Cardiac muscle cell (in vitro differentiated cells and primary cell): ENCODE data around the gene RFTN1. TPM values are rescaled to one million over a fixed set of nuclear protein-coding genes. Genes with fewer than 3 reads are reported as not detected.

Experiments
- DNase-seq, 2 donors: peaks; one replicate each; pipeline versions ENCODE4 v3.0.0 to v3.0.0-alpha.2; 2010 to 2017; ENCODE audit warnings: low read depth in 1 of 2, low spot score in 1 of 2
- H3K27ac ChIP-seq: fragments of 200-600 bp; sonication (generic); 2 replicates; pipeline ENCODE4 v1.5.1; 2016
- H3K27me3 ChIP-seq: fragments of 200-600 bp; sonication (generic); 2 replicates; pipeline ENCODE4 v1.6.0; 2016; ENCODE audit warnings: control low read depth
- H3K36me3 ChIP-seq: fragments of 200-600 bp; sonication (generic); 2 replicates; pipeline ENCODE4 v1.5.1; 2016; ENCODE audit warnings: control low read depth
- H3K4me1 ChIP-seq: fragments of 200-600 bp; sonication (generic); 2 replicates; pipeline ENCODE4 v1.8.1; 2017; ENCODE audit warnings: low read depth, mild to moderate bottlenecking, mixed run types
- H3K4me3 ChIP-seq: fragments of 200-600 bp; sonication (generic); 2 replicates; pipeline ENCODE4 v1.5.1; 2016; ENCODE audit warnings: mild to moderate bottlenecking
- H3K9me3 ChIP-seq: fragments of 200-600 bp; sonication (generic); 2 replicates; pipeline ENCODE4 v1.5.1; 2017; ENCODE audit warnings: low read depth, mild to moderate bottlenecking, control low read depth
- CTCF ChIP-seq: IDR thresholded peaks from 2 replicates; pipeline ENCODE4 v1.5.1; 2012; ENCODE audit warnings: low read depth, mild to moderate bottlenecking, low read length
- polyA plus RNA-seq: library from polyadenylated mRNA; unstranded; fragments of >200 nt; fragmentation: Nextera tagmentation; extraction: Ambion mirVana; gene quantifications from 2 replicates; pipeline ENCODE4 v1.2.1, GENCODE V29; 2016
- total RNA-seq: library from RNA; depleted of rRNA; stranded (reverse); fragments of >200 nt; gene quantifications from 2 replicates; pipeline ENCODE4 v1.2.3, GENCODE V29; 2016

RFTN1 gene
- total and polyA plus RNA-seq, 2 experiments from 2014 or later: 30.6 to 42.4 TPM

- H3K36me3 ChIP-seq: no peaks in the 10 kb centered on the region
- H3K4me1 ChIP-seq: peaks cover 13% of the 10 kb centered on the region
- H3K4me3 ChIP-seq: no peak overlapping the region
- H3K27me3 ChIP-seq: no peaks in the 10 kb centered on the region
- TF ChIP-seq CTCF: no peak
- no peak for DNase-seq
- H3K9me3 ChIP-seq: no peaks in the 10 kb centered on the region
- H3K27ac ChIP-seq: no peak overlapping the region
Measured at GRCh38 chr3:16362770-16363169, 150.7 kb downstream of the RFTN1 start.

GRCh38 chr3:16361087-16361486, 152.4 kb downstream of the RFTN1 start:
- no peak for TF ChIP-seq CTCF
- Histone ChIP-seq H3K27ac (no peak overlapping the region), H3K4me3 (no peak overlapping the region), H3K4me1 (peaks cover 13% of the 10 kb centered on the region), H3K9me3 (no peaks in the 10 kb centered on the region), H3K36me3 (no peaks in the 10 kb centered on the region), H3K27me3 (no peaks in the 10 kb centered on the region)
- peak in 1 of 2 donors; percentile 20 for DNase-seq

GRCh38 chr3:16359331-16359730, 154.2 kb downstream of the RFTN1 start:
- no peak overlapping the region for H3K27ac ChIP-seq
- H3K4me3 ChIP-seq: no peak overlapping the region
- no peak for TF ChIP-seq CTCF
- H3K9me3 ChIP-seq: no peaks in the 10 kb centered on the region
- no peaks in the 10 kb centered on the region for H3K27me3 ChIP-seq
- no peaks in the 10 kb centered on the region for H3K36me3 ChIP-seq
- H3K4me1 ChIP-seq: peaks cover 13% of the 10 kb centered on the region
- no peak for DNase-seq

GRCh38 chr3:16358336-16358735, 155.2 kb downstream of the RFTN1 start:
- no peak for TF ChIP-seq CTCF
- no peaks in the 10 kb centered on the region for H3K27me3 ChIP-seq
- H3K4me3 ChIP-seq: no peak overlapping the region
- H3K36me3 ChIP-seq: no peaks in the 10 kb centered on the region
- no peak overlapping the region for H3K27ac ChIP-seq
- H3K9me3 ChIP-seq: no peaks in the 10 kb centered on the region
- DNase-seq: no peak
- peaks cover 13% of the 10 kb centered on the region for H3K4me1 ChIP-seq

GRCh38 chr3:16357186-16358121, 156.0 kb downstream of the RFTN1 start:
- H3K27me3 ChIP-seq: no peaks in the 10 kb centered on the region
- peak in 1 of 2 donors; percentile 46 for DNase-seq
- H3K27ac ChIP-seq: no peak overlapping the region
- no peak for TF ChIP-seq CTCF
- H3K4me1 ChIP-seq: peaks cover 13% of the 10 kb centered on the region
- H3K9me3 ChIP-seq: no peaks in the 10 kb centered on the region
- H3K36me3 ChIP-seq: no peaks in the 10 kb centered on the region
- no peak overlapping the region for H3K4me3 ChIP-seq
